DLD1 (cell line): ENCODE data around the gene CCNJL.
"Not testable (repeated sequence)": the region's sequence is repeated elsewhere in the genome, so short reads cannot be mapped to it uniquely, and the experiment has no call there.

Experiments used
- in situ Hi-C: cut with HindIII; loops from 2 replicates; pipeline ENCODE4 v1.10.0; 2017; ENCODE audit warnings: low sequenced_read_pairs

CCNJL gene

GRCh38 chr5:160266044-160266443 is 46.3 kb downstream of the CCNJL start:
- in situ Hi-C loops = no loop called here

GRCh38 chr5:160263326-160263855 is 49.0 kb downstream of the CCNJL start:
- in situ Hi-C loops = no loop called here

GRCh38 chr5:160262151-160263074 is 50.0 kb downstream of the CCNJL start:
- in situ Hi-C loops = no loop called here

GRCh38 chr5:160260881-160261815 is 51.2 kb downstream of the CCNJL start:
- in situ Hi-C loops = no loop called here

DNA sequence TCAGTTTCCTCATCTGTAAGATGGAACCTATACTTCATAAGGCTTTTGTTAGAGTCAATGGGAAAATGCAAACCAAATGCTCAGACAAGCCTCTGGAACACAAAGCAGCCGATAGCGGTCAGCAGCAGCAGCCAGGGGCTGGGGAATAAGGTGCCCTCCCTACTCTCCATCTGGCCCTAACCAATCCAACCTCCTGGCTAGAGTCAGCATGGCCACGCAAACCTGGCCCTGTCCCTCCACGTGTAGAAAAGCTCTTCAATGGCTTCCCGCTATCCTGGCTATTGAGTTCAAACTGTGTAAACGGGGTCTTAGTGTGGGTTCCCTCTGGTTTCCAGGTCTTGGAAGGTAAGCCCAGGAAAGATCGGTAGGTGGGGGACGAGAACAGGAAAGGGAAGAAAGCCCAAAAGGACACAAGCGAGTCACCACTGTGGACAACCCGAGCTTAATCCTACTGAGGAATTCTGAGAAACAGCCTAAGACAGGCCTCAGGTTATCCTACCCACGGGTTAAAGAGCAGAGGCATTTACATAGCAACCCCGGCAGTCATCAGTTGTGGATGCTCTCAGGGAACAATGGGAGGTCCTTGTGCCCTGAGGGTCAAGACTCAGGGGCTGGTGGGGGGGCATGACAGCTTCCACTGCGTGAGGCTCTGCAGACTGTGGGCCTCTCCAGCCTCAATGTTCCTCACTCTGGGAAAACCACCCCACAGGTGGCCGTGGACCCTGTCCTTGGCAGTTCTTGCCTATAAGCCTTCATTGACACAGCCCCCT is 52.2 kb downstream of the CCNJL start:
- in situ Hi-C loops = no loop called here

DNA sequence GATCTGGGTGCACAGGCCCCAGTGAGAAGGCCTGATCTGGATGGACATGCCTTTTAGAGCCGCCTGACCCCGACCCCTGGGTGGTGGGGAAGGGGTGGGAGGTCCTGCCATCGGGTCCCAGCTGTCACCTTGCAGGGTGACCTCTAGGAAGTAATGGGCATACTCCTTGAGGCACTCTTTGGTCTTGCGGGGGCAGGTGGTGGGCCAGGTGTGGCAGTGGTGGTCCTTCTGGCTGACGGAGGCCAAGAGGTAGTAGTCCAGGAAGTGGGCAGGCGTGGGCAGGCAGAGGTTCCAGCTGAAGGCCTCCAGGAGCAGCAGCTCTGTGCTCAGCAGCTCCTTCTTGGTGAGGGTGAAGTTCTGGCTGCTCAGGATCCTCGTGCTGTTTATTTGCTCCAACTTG is 53.0 kb downstream of the CCNJL start:
- in situ Hi-C loops = no loop called here

DNA sequence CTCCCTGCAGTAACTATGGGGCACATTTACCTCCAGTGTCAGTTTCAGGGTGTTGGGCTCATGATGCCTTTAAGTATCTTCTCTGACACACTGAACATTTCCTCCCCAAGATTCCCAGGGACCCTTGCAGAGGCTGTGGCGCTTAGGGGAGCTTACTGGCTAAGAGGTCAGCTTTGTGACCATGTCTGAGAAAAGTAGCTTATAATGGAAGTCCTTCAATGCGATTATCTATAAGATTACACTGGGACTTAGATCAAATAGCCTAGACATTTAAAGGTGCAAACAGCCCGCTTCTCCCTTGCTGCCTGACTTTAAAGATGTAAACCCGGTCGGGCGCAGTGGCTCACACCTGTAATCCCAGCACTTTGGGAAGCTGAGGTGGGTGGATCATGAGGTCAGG is 57.7 kb downstream of the CCNJL start:
- in situ Hi-C loops = no loop called here

DNA sequence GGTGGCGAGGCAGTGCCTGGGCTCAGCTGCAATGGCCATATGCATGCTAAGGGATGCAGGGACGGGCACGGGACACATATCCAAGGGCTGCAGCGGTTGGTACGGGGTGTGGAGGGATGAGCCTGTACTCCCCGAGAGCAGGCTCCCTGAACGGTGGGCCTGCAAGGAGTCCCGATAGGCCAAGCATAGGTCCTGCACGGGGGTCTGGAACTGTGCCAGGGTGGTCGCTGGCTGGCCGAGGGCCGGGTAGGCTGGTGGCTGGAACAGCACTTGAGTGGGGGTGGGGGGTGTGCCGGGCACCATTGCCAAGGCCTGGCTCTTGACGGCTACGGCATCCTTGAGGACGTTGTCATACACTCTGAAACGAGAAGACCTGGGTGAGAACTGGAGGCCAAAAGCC is 58.9 kb downstream of the CCNJL start:
- in situ Hi-C loops = no loop called here

DNA sequence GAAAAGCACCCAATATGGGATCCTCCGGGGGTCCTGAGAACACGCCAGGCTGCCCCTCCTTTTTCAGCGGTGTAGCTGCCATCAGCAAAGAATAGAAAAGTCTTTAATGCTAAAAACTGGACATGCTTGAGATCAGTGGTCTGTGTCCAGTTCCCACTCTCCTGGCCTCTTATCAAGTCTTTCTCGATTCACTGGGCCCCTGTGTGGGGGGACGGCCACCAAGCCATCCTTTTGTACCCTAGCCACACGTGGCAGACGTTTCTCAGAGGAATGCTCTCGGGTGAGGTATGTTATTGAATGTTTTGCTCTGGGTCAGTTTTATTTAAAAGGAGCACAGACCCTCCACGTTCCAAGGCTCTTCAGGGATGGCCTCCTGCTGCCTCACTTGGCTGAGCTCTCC is 59.4 kb downstream of the CCNJL start:
- in situ Hi-C loops = no loop called here

DNA sequence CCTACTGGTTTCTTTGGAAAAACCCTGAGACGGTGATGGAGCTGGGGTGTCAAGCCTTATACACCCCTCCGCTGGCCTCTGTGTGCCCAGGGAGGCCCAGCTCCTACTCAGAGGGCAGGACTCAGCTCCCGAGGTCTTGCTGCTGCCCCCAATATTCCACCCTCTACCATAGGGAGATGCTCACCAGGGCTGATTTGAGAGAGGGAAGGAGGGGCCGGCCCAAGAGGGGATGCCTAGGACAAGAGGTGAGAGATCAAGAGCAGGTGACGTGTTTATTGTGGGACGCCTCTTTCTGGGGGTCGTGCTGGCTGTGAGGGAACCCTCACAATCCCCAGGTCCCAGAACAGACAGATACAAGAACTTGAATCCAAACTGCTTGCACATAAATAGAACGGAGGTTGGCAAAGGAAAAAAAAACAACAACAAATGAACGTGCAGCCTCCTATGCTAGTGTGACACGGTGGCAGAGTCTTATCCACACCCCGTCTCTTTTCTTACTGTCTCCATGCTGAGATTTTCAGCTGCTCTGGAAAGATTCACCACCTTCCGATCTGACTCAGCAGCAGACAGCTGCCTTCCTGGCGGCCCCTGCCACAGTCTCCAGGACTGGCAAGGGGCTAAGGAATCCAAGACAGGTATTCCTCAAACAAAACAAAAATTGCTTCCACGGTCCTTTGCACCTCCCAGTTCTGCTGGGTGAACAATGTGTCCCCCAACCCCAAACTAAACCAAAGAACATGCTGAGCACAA is 60.8 kb downstream of the CCNJL start:
- in situ Hi-C loops = no loop called here

DNA sequence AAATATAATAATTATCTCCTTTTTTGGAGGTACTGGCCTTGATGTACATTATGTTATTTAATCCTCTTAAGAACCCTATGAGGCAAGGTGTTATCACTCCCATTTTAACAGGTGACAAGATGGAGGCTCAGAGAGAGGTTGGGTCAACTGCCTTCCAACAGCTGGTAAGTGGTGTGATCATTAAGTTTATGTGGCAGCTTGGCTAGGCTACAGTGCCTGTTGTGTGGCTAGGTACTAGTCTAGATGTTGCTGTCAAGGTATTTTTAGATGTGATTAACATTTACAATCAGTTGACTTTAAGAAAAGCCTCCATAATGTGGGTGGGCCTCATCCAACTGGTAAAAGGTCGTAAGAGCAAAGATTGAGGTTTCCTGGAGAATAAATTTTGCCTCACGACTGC is 61.5 kb downstream of the CCNJL start:
- in situ Hi-C loops = no loop called here

DNA sequence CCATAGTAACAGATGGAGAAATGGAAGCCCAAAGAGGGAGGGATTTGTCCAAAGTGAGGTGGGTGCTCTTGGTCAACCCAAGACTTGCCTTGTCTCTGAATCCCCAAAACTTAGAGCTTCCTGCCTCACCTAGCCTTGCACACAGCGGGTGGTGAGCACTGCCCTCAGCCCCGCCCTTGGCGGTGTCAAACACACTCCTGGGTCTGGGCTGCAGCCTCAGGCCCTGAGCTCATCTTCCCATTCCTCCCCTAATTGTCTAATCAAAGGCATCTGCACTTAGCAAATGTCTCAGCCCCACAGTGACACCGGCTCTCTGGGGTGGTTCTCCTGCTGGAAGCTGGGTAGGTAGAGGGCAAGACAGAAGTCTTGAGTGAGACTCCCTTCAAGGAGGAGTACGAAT is 62.1 kb downstream of the CCNJL start:
- in situ Hi-C loops = no loop called here

DNA sequence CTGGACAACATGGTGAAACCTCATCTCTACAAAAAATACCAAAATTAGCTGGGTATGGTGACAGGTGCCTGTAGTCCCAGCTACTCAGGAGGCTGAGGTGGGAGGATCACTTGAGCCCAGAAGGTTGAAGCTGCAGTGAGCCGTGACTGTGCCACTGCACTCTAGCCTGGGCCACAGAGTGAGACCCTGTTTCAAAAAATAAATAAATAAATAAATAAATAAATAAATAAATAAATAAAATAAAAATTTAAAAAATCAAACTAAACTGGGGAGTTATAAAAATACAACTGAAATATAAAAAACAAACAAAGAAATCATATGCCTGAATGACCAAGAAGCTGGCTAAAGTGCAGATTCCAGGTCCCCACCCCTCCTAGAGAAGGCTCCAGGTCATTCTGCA is 62.8 kb downstream of the CCNJL start:
- in situ Hi-C loops = not testable (repeated sequence)

DNA sequence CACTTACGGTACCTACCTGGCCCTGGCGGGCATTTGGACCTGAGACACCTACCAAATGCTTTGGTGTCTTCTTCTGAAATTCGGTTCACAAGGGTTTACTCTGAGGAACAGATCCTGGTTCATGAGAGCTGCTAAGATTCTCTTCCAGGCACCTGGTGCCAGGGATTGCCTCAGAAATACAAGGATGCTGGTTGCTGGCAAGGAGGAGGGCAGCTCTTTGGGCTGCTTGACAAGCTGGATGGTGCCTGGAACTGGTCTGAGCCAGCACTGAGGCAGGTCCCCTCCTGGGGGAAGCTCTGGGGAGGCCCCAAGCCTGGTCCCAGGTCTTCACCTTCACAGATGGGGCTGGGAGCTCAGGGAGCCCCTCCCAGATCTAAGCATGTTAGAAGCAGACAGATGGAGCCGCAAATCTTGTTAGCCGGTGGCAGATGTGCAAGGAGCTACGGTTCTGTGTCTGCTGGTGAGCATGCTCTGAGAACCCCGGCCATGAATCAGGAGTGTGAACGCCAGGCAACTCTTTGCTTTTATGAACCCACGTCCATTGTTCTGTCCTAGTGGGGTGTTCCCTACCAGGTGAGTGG is 66.8 kb downstream of the CCNJL start:
- in situ Hi-C loops = no loop called here

DNA sequence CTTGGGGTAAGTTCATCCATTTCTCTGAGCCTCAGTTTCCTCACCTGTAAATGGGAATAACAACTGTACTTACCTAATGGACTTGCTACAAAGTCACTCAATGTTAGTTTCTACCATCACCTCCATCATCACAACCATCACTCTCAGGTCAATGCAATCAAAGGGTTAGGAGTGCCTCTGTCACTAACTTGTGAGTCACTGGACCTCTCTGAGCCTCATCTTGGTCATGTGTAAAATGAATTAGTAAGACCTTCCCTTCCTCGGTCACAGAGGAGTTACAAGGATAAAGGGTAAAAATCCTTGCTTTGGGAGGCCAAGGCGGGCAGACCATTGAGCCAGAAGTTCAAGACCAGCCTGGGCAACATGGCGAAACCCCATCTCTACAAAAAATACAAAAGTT is 70.2 kb downstream of the CCNJL start:
- in situ Hi-C loops = no loop called here

GRCh38 chr5:160240350-160240749 is 72.0 kb downstream of the CCNJL start:
- in situ Hi-C loops = no loop called here

DNA sequence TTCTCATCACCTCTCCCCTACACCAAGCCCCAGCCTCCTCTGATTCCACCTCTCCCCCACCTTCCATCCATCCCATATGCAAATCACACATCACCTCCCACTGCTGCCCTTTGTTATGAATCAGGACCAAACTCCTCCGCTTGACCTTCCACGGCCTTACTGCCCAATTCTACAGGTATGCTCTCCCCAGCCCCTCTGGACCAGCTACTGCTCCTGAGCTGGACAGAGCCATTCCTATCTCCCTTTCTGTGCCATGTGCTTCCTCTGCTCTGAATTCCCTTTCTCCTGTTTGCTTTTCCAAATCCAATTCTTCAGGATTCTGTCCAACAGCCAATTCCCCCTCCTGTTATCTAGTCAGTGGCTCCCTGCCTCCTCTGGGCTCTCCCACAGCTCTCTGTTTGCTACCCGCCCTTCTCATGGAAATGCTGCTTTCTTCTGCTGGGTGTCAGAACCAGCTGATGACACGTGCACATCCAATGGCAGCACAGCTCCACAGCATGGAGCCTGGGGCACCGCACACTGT is 74.7 kb downstream of the CCNJL start:
- in situ Hi-C loops = no loop called here

DNA sequence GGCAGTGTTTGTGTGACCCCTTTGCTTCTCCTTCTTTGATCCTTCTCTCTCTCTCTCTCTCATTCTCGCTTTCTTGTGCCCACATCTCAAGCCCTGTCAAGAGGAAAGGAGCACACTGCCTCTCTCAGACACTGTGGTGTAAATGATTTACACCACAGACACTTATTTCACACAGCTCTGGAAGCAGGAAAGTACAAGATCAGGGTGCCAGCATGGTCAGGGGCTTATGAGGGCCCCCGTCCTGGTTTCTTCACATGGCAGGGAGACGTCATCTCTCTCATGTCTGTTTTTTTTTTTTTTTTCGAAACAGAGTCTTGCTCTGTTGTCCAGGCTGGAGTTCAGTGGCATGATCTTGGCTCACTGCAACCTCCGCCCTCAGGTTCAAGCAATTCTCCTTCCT is 76.6 kb downstream of the CCNJL start:
- in situ Hi-C loops = no loop called here

DNA sequence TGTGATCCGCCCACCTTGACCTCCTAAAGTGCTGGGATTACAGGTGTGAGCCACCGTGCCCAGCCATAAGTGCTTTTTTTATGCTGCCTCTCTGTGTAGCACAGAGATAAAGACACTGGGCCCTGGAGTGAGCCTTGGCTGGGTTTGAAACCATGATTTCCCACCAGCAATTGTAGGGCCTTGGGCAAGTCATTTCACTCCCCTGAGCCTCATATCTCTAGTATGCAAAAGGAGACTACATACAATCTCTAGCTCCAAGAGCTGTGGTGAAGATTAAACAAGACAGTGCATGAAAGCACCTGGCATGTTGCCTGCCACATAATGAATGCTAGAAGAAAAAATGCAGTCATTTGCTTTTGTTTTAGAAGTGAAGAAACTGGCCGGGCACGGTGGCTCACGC is 79.1 kb downstream of the CCNJL start:
- in situ Hi-C loops = no loop called here
